Measurements from ENCODE around the gene CENPW. TPM values are rescaled to one million over a fixed set of nuclear protein-coding genes. Genes with fewer than 3 reads are reported as not detected.

Gene CENPW
- total RNA-seq, 2 experiments from 2014 or later = 65.8 to 66.5 TPM

GRCh38 chr6:126361832-126362440 is 22.0 kb downstream of the CENPW start:
- no peak for TF ChIP-seq CTCF (IDR thresholded peaks at IDR 0.05)
- no peak overlapping the region for H3K4me3 Mint-ChIP-seq
- ChIA-PET CTCF (interaction anchor here (1.0 kb wide), 1 partner anchor 12 kb away, joined by 4 read pairs; no protein-coding TSS in a partner anchor), POLR2A (no interaction called here)
- H3K9me3 Mint-ChIP-seq = peaks cover 19% of the 10 kb centered on the region
- H3K27me3 Mint-ChIP-seq = no peaks in the 10 kb centered on the region
- intact Hi-C loops (cut with micrococcal nuclease) = no loop called here
- H3K4me1 Mint-ChIP-seq (ENCODE audit: low read depth) = no peaks in the 10 kb centered on the region
- H3K27ac Mint-ChIP-seq = no peak overlapping the region
- peaks cover 21% of the 10 kb centered on the region for H3K36me3 Mint-ChIP-seq (ENCODE audit: low read depth)
- DNase-seq = no peak
- no peak for ATAC-seq

DNA sequence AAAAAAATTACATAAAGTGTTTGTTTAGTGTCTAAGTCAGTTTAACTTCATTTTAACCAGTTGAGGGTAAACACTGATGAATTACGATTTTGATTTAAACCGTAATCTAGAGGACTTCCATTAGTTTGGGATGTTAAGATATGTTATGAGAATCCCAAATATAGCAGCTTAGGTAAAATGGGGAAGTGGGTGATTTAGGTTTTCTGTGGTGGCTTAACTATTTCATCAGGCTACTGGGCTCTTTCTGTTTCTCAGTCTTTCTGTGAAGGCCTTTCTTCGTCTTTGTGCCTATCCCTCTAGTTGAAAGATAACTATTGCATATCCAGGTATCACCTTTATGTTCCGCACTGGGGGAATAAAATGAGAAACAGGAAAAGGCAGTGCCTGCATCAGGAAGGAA is 27.9 kb downstream of the CENPW start:
- POLR2A ChIA-PET = no interaction called here
- TF ChIP-seq CTCF (IDR thresholded peaks at IDR 0.05) = no peak
- no peaks in the 10 kb centered on the region for H3K9me3 Mint-ChIP-seq

DNA sequence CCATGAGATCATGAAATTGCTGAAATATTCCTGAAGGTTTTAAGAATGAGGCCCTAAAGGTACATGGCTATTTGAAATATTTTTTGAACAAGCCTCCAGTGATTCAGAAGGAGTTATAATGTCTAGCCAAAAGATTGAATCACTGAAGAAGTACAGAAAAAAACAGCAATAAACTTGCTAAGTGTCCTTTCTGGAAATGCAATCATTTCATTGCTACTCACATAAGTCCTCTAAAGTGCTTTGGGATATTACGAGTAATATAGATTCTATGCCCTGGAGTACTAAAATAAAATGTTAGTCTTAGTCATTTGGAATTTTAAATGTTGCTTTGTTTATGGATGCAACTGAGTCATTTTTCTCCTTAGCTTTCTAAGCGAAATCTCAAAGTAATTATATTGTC is 32.7 kb downstream of the CENPW start:
- H3K27ac Mint-ChIP-seq = no peak overlapping the region
- H3K9me3 Mint-ChIP-seq = peaks cover 3% of the 10 kb centered on the region
- ATAC-seq (no peak), DNase-seq (no peak)
- no peaks in the 10 kb centered on the region for H3K36me3 Mint-ChIP-seq (ENCODE audit: low read depth)
- H3K27me3 Mint-ChIP-seq = no peaks in the 10 kb centered on the region
- ChIA-PET POLR2A (no interaction called here), CTCF (no interaction called here)
- H3K4me3 Mint-ChIP-seq = no peak overlapping the region
- intact Hi-C loops (cut with micrococcal nuclease) = no loop called here
- H3K4me1 Mint-ChIP-seq (ENCODE audit: low read depth) = no peaks in the 10 kb centered on the region
- no peak for TF ChIP-seq CTCF (IDR thresholded peaks at IDR 0.05)

More for the DNA sequence above, 27.9 kb downstream of the CENPW start:
- ATAC-seq (no peak), DNase-seq (no peak)
- H3K4me1 Mint-ChIP-seq (ENCODE audit: low read depth) = no peaks in the 10 kb centered on the region
- no peak overlapping the region for H3K4me3 Mint-ChIP-seq
- intact Hi-C loops (cut with micrococcal nuclease) = no loop called here
- H3K36me3 Mint-ChIP-seq (ENCODE audit: low read depth) = no peaks in the 10 kb centered on the region
- H3K27me3 Mint-ChIP-seq = no peaks in the 10 kb centered on the region
- H3K27ac Mint-ChIP-seq = no peak overlapping the region
- CTCF ChIA-PET = no interaction called here

GRCh38 chr6:126373344-126373743 is 33.4 kb downstream of the CENPW start:
- Mint-ChIP-seq H3K36me3 (ENCODE audit: low read depth) (no peaks in the 10 kb centered on the region), H3K4me1 (ENCODE audit: low read depth) (no peaks in the 10 kb centered on the region), H3K27ac (no peak overlapping the region), H3K27me3 (no peaks in the 10 kb centered on the region), H3K4me3 (no peak overlapping the region), H3K9me3 (peaks cover 3% of the 10 kb centered on the region)
- no peak for ATAC-seq
- TF ChIP-seq CTCF (IDR thresholded peaks at IDR 0.05) = no peak
- intact Hi-C loops (cut with micrococcal nuclease) = no loop called here
- no peak for DNase-seq
- CTCF ChIA-PET = no interaction called here
- POLR2A ChIA-PET = no interaction called here

DNA sequence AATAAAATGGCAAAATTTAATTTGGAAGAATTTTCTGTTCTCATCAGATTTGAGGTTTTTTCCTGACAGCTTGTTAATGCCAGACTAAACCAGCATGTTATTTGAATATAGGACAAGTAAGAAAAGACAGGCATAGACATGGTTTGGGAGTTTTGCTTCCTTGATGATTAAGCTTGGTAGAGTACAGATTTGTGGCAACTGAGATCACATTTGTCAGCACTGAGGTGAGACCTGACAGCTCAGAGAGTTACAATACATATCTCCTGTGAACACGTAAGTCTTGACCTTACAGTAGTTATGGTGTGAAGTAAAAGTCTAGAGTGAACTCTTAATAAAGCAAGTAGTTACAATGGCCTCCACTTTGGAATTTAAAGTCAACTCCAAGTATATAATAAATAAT is 34.5 kb downstream of the CENPW start:
- ChIA-PET CTCF (interaction anchor here (1.1 kb wide), 1 partner anchor 14 kb away, joined by 3 read pairs; no protein-coding TSS in a partner anchor), POLR2A (no interaction called here)

More for the DNA sequence above, 34.5 kb downstream of the CENPW start:
- Mint-ChIP-seq H3K4me3 (no peak overlapping the region), H3K27me3 (no peaks in the 10 kb centered on the region), H3K9me3 (peaks cover 3% of the 10 kb centered on the region), H3K27ac (no peak overlapping the region), H3K36me3 (ENCODE audit: low read depth) (no peaks in the 10 kb centered on the region), H3K4me1 (ENCODE audit: low read depth) (no peaks in the 10 kb centered on the region)
- TF ChIP-seq CTCF (IDR thresholded peaks at IDR 0.05) = no peak
- no peak for ATAC-seq
- intact Hi-C loops (cut with micrococcal nuclease) = no loop called here
- DNase-seq = no peak
